K562 (cell line): ENCODE measurements around the gene HNRNPF. TPM values are rescaled to one million over a fixed set of nuclear protein-coding genes. Genes with fewer than 3 reads are reported as not detected.

Source experiments
- polyA plus RNA-seq, 8 experiments: library from polyadenylated mRNA; depleted of rRNA in 4 of 8; stranded (reverse) in 5 of 8; unstranded in 3 of 8; fragments of >200 nt; fragmentation: Nextera tagmentation in 2 of 8; fragmentation: Illumina TruSeq in 1 of 8; extraction: Ambion mirVana in 2 of 8; extraction: Trizol in 1 of 8; gene quantifications; 2 replicates each; pipeline versions ENCODE4 v1.2.1 to v1.2.3, GENCODE V29; 2011 to 2014; ENCODE audit warnings: inconsistent platforms in 1 of 8, missing spikeins in 1 of 8
- total RNA-seq, 7 experiments: library from RNA; depleted of rRNA in 6 of 7; stranded (reverse); fragments of >200 nt in 6 of 7; fragmentation: Illumina TruSeq in 2 of 7; extraction: Trizol in 2 of 7; gene quantifications; 2 replicates each; pipeline versions ENCODE4 v1.2.1 to v1.2.3, GENCODE V29; 2011 to 2021; ENCODE audit warnings: low replicate concordance in 1 of 7
- TF ChIP-seq, protein P1 (sequence below): IDR thresholded peaks from 2 replicates; pipeline ENCODE4 v1.6.1; 2012; ENCODE audit warnings: low read depth, low read length, improper control_type of control experiment, borderline replicate concordance
- TF ChIP-seq, protein P2 (sequence below): fragments of 450-650 bp; IDR thresholded peaks from 2 replicates; pipeline ENCODE4 v1.6.1; 2017; ENCODE audit warnings: mild to moderate bottlenecking, moderate library complexity
- TF ChIP-seq, protein P3 (sequence below): IDR thresholded peaks from 3 replicates; pipeline ENCODE4 v1.6.1; 2011; ENCODE audit warnings: borderline replicate concordance, mild to moderate bottlenecking; ENCODE audit not compliant: insufficient read length, insufficient read depth
- TF ChIP-seq, protein P4 (sequence below): sonication (generic); formaldehyde crosslinking; IDR thresholded peaks from 2 replicates; pipeline ENCODE4 v1.8.0; 2023; ENCODE audit warnings: missing genetic modification reagents, mild to moderate bottlenecking, borderline replicate concordance

HNRNPF gene
- total and polyA plus RNA-seq, 9 of the 15 experiments (the other 6 are each of a cell fraction or from before 2014, with no cell fraction given): 192 to 489 (median 416) TPM

DNA sequence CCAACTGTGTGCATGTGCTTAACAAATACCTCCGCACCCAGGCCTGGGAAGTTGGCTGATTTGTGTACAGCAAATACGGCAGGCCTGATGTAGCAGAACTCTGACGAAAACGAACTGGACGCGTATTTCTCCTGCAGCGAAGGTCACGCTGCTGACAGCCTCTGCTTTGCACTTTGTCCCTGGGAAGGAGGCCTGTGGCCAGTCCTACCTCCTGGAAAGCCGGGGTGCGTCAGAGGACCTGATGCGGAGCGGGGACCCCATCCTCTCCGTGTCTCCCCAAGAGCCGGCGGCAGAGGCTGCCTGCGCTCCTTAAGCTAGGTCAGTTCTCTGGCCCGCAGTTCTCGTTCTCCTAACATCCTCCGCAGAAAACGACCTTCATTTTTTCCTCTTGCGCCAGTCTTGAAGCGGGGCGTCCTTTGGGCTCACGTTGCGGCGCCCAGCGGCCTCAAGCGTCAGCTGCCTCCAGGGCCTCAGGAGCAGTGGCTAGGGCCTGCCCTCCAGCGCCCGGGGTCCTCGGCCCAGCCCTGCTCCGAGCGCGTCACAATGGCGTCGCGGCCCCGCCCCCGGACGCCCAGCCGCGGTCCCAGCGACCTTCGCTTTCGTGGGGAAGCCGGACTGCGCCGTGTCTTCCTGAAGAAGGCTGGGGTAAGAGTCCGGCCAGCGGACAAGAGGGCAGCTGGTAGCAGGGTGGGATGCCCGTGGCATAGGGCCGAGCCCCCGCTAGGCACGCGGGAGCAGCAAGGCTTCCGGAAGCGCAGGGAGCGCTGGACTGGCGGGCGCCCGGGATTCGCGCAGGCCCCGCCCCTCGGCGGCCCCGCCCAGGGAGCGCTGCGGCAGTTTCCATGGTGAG, 27.5 kb upstream of the HNRNPF start, which contains the start of gene ZNF487 (continued):
- TF ChIP-seq, protein P1, sequence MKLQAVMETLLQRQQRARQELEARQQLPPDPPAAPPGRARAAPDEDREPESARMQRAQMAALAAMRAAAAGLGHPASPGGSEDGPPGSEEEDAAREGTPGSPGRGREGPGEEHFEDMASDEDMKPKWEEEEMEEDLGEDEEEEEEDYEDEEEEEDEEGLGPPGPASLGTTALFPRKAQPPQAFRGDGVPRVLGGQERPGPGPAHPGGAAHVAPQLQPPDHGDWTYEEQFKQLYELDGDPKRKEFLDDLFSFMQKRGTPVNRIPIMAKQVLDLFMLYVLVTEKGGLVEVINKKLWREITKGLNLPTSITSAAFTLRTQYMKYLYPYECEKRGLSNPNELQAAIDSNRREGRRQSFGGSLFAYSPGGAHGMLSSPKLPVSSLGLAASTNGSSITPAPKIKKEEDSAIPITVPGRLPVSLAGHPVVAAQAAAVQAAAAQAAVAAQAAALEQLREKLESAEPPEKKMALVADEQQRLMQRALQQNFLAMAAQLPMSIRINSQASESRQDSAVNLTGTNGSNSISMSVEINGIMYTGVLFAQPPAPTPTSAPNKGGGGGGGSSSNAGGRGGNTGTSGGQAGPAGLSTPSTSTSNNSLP: no peak
- TF ChIP-seq, protein P2, sequence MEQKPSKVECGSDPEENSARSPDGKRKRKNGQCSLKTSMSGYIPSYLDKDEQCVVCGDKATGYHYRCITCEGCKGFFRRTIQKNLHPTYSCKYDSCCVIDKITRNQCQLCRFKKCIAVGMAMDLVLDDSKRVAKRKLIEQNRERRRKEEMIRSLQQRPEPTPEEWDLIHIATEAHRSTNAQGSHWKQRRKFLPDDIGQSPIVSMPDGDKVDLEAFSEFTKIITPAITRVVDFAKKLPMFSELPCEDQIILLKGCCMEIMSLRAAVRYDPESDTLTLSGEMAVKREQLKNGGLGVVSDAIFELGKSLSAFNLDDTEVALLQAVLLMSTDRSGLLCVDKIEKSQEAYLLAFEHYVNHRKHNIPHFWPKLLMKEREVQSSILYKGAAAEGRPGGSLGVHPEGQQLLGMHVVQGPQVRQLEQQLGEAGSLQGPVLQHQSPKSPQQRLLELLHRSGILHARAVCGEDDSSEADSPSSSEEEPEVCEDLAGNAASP: no peak
- TF ChIP-seq, protein P3, sequence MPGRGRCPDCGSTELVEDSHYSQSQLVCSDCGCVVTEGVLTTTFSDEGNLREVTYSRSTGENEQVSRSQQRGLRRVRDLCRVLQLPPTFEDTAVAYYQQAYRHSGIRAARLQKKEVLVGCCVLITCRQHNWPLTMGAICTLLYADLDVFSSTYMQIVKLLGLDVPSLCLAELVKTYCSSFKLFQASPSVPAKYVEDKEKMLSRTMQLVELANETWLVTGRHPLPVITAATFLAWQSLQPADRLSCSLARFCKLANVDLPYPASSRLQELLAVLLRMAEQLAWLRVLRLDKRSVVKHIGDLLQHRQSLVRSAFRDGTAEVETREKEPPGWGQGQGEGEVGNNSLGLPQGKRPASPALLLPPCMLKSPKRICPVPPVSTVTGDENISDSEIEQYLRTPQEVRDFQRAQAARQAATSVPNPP: no peak
- TF ChIP-seq, protein P4, sequence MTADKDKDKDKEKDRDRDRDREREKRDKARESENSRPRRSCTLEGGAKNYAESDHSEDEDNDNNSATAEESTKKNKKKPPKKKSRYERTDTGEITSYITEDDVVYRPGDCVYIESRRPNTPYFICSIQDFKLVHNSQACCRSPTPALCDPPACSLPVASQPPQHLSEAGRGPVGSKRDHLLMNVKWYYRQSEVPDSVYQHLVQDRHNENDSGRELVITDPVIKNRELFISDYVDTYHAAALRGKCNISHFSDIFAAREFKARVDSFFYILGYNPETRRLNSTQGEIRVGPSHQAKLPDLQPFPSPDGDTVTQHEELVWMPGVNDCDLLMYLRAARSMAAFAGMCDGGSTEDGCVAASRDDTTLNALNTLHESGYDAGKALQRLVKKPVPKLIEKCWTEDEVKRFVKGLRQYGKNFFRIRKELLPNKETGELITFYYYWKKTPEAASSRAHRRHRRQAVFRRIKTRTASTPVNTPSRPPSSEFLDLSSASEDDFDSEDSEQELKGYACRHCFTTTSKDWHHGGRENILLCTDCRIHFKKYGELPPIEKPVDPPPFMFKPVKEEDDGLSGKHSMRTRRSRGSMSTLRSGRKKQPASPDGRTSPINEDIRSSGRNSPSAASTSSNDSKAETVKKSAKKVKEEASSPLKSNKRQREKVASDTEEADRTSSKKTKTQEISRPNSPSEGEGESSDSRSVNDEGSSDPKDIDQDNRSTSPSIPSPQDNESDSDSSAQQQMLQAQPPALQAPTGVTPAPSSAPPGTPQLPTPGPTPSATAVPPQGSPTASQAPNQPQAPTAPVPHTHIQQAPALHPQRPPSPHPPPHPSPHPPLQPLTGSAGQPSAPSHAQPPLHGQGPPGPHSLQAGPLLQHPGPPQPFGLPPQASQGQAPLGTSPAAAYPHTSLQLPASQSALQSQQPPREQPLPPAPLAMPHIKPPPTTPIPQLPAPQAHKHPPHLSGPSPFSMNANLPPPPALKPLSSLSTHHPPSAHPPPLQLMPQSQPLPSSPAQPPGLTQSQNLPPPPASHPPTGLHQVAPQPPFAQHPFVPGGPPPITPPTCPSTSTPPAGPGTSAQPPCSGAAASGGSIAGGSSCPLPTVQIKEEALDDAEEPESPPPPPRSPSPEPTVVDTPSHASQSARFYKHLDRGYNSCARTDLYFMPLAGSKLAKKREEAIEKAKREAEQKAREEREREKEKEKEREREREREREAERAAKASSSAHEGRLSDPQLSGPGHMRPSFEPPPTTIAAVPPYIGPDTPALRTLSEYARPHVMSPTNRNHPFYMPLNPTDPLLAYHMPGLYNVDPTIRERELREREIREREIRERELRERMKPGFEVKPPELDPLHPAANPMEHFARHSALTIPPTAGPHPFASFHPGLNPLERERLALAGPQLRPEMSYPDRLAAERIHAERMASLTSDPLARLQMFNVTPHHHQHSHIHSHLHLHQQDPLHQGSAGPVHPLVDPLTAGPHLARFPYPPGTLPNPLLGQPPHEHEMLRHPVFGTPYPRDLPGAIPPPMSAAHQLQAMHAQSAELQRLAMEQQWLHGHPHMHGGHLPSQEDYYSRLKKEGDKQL: no peak
